NCI-H1436 (cell line): ENCODE data around the gene SCN5A.

Experiments
- DNase-seq: peaks from one replicate; lab custom pipeline; 2025; lab: John Stamatoyannopoulos, UW

The SCN5A gene

GRCh38 chr3:38560996-38561717 lies 88.3 kb downstream of the SCN5A start:
- no peak for DNase-seq

DNA sequence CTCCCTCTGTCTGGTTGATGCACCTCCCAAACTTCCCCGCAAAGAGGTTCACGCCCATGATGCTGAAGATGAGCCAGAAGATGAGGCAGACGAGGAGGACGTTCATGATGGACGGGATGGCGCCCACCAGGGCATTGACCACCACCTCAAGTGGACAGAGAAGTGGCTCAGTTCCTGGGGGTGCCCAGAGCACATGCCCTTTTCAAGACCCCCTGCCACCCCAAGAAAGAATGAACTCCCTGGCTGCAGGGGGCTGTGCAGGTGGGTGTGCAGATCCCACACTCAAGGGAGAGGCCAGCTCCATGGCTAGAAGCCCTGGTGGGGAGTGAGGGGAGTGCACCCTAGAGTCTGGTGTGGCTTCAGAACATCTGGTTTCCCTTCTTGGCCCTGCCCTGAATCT lies 89.2 kb downstream of the SCN5A start:
- no peak for DNase-seq

GRCh38 chr3:38558864-38559263 lies 90.6 kb downstream of the SCN5A start:
- no peak for DNase-seq

GRCh38 chr3:38556640-38557358 lies 92.7 kb downstream of the SCN5A start:
- DNase-seq, result no peak

DNA sequence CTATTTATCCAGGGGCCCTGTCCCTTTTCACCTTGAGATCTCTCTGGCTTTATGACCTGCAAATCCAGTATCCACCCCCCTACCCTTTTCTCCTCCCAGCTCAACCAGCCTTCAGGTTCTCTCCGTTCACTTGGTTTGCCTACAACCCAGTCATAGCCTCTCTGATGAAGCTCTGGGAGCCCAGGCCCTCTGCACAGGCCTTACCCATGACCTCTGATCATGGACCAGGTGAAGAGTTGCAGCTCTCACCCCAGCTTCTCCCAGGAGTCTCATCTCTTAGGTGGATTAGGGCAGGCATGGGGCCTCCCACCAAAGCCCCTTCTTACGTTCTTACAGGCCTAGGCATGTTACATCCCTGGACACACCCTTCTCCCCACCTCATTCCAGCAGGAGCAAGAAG lies 93.6 kb downstream of the SCN5A start:
- no peak for DNase-seq

DNA sequence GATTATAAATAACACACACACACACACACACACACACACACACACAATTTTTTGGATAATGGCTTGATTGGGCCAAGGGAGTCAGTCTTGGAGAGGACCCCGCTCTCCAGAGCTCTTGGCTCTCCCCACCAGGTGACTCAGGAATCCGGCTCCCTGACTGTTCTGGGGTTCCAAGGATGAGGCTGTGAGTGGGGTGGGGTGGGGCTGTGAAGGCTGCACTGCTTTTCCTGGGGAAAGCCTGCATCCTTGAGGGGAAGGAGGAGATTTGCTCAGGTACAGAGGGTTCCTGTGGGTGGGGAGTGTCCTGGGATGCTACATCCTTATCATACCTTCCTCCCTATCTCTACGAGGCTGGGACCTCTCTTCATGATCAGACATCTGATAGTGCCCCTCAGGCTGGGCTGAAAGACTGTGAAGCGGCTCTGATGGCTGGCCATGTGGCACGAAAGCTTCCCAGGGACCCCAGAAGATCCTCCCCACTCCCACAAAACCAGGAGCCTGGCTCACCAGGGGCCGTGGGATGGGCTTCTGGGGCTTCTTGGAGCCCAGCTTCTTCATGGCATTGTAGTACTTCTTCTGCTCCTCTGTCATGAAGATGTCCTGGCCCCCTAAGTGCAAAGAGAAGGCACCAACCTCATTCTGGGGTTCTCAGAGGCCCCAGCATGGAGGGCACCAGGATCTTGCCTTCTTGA lies 94.2 kb downstream of the SCN5A start:
- DNase-seq, result no peak

DNA sequence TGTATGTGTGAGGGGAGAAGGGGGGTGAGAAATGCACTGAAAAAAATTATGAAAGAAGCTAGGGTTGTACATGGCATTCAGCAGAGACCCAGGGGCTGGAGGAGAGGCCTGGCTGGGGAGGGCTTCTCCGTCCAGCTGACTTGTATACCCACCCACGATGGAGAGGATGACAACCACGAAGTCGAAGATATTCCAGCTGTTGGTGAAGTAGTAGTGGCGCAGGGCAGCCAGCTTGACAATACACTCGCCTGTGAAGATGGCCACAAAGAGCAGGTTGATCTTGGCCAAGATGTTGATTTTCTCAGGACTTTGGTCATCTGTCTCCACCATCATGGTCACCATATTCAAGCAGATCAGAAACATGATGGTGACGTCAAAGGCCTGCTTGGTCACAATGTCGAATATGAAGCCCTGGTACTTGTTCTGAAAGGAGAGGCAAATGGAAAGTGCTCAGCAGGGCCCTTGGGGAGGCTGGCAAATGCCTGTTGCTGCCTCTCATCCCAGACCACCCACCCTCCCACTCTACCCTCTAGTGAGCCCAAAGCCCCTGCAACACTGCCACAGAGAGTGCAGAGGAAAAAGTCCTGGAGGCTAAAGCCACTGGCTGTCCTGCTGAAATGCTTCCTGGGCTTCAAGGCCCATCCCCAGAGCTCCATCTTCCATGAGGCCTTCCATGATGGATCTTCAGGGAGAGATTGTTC lies 95.2 kb downstream of the SCN5A start:
- DNase-seq, result no peak

DNA sequence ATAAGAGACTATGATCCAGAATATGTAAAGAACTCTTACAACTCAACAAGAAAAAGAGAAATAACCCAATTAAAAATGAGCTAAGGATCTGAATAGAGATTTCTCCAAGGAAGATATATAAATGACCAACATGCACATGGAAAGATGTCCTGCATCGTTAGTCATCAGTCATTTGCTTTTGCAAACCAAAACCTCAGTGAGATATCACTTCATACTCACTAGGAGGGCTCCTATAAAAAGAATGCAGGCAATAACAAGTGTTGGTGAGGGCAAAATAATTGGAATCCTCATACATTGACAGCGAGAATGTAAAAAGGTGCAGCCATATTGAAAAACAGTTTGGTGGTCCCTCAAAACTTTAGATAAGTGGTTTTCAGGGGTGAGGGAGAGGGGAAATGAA lies 96.4 kb downstream of the SCN5A start:
- DNase-seq, result no peak

- DNase-seq, result no peak
These were observed 97.1 kb downstream of the SCN5A start for GRCh38 chr3:38552364-38552763.

DNA sequence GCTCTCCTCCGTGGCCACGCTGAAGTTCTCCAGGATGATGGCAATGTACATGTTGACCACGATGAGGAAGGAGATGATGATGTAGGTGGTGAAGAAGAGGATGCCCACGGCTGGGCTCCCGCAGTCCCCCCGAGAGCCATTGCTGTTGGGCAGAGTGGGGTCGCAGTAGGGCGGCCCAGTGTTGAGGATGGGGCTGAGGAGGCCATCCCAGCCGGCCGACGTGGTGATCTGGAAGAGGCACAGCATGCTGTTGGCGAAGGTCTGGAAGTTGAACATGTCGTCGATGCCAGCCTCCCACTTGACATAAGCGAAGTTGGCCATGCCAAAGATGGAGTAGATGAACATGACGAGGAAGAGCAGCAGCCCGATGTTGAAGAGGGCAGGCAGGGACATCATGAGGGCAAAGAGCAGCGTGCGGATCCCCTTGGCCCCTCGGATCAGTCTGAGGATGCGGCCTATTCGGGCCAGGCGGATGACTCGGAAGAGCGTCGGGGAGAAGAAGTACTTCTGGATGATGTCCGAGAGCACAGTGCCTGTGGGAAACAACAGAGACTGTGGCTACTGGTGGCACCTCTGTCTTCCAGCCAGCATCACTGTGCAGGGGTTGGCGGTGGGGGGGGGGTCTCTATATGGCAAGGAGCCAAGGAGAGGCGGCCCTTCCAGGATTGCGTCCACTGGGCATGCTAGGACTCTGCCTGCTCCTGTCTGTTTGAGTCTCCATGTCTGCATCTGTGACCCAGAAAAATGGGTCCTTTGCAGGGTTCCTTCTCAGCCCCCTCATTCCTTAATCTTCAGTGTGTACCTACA lies 98.3 kb downstream of the SCN5A start:
- no peak for DNase-seq

GRCh38 chr3:38549957-38550840 lies 99.3 kb downstream of the SCN5A start:
- no peak for DNase-seq

DNA sequence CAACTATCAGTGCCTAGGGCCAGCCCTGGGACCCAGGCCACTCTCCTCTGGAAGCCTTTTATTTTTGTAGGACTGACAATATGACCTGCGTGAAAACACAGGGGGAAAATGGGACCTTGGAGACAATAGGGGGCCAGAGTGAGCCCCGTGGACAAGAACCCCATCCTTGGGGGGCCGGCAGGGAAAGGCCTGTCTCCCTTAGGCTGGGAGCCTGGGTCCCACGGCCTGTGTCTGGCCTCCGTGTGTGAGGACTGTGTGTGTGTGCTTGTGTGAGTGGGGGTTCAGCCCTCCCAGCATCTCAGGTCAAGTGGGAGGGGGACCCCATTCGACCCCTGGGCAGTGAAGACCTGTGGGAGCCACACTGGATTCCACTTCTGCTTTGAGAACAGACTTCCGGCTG lies 100.0 kb downstream of the SCN5A start:
- DNase-seq, result no peak

GRCh38 chr3:38549082-38549481 lies 100.4 kb downstream of the SCN5A start:
- DNase-seq, result no peak

DNA sequence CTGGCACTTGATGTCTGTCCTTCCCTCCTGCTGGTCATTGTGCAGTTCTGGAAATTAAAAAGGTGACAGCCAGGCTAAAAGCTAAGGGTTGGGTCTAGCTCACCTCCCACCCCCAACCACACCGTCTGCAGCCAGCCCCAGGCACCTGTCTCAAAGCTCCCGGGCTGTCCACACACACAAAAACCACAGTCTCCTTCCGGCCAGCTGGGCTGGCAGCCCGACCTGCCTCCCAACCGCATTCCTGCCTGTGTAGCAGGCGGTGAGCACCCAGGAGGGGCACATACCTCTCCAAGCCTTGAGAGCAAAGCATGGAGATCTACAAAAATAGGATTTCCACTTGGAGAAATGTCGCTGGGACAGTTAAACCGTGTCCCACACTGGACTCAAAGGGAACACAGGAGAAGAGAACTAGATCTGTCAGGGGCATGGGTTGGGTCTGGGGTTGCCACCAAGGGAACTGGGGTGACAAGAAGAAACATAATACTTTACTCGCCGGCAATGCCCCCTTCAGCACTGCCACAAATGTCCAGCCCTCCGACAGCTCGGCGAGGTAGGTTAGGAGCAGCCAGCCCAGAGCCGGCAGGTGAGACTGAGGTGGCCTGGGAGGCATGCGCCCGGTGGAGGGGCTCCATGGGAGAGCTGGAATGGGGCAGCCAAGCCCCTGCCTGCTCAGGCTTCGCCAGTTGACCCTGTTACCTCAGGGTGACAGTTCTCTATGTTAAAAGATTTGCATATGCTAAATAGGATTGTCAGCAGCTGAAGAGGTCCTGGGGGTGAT lies 101.1 kb downstream of the SCN5A start:
- no peak for DNase-seq

- no peak for DNase-seq
These were observed 103.5 kb downstream of the SCN5A start for GRCh38 chr3:38545983-38546382.

DNA sequence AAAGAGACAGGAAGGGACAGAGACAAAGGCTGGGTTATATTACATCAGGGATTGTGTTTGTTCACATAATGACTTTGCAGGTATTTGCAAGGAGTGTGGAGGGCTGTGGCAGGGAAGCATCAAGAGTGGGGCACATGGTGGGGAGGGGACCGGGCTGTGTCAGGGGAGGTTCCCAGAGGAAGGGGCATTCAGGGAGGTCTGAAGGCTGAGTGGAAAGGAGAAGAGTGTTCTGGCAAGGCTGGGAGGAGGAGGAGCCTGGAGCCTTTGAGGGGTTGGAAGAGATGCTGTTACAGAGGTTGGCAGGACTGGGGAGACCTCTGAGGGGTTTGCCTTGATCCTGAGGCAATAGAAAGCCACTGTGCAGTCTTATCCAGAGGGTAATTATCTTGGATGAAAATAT lies 103.9 kb downstream of the SCN5A start:
- no peak for DNase-seq

DNA sequence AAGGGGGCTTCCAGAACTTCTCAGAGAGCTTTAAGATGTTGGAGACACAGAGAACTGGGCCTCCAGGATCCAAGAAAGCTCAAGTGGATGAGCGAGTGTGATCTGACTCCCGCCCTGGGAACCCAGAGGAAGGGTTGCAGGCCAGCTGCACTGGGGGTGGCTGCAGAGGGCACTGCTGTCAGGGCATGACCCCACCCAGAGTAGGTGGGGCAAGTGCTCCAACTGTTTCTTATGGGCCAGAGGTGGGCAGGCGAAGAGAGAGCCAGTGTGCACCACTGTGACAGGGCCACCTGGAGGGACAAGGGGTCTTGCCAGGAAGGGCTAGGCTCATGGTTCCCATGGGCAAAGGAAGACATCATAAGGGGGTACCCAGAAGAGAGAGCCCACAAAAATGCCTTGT lies 104.6 kb downstream of the SCN5A start:
- DNase-seq, result no peak

DNA sequence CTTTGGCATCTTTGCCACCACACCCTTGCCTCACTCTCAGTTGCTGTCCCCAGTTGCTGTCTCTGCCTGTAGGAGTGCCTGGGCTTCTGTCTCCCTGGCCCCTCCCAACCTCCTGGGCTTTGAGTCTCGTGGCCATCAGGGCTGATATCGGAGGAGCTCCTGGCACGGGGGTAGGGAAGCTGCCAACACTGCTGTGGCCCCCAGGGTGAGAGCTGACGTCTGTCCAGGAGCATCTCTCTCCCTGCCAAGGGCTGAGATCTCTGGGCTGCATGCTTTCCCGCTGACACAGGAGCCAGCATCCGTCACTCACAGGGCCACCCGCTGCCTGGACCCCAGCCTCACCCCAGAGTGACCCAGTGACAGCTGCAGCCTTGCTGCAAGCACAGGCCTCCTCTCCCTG lies 105.9 kb downstream of the SCN5A start:
- no peak for DNase-seq

GRCh38 chr3:38542401-38543298 lies 106.8 kb downstream of the SCN5A start:
- no peak for DNase-seq
